Neural cell (in vitro differentiated cells): ENCODE measurements around the gene UHMK1. TPM values are rescaled to one million over a fixed set of nuclear protein-coding genes. Genes with fewer than 3 reads are reported as not detected.
"Not testable (repeated sequence)": the region's sequence is repeated elsewhere in the genome, so short reads cannot be mapped to it uniquely, and the experiment has no call there.

Source experiments
- H2AFZ ChIP-seq: fragments of 200-600, 300-800 bp; sonication (generic), shearing (Covaris generic); 2 replicates; pipeline ENCODE4 v1.6.0; 2014; ENCODE audit warnings: low read depth, mild to moderate bottlenecking, antibody characterized with exemption, low read length, moderate library complexity
- H3F3A ChIP-seq: fragments of 200-600 bp; shearing (Covaris generic); 2 replicates; pipeline ENCODE4 v1.6.1; 2016; ENCODE audit warnings: mild to moderate bottlenecking, moderate library complexity, mixed read lengths, antibody characterized with exemption, low read length; ENCODE audit not compliant: insufficient read depth, poor library complexity, severe bottlenecking
- H3K27ac ChIP-seq: fragments of 200-600, 300-800 bp; sonication (generic), shearing (Covaris generic); 2 replicates; pipeline ENCODE4 v1.5.1; 2014; ENCODE audit warnings: mild to moderate bottlenecking, low read length, moderate library complexity
- H3K27me3 ChIP-seq: fragments of 300-800, 200-600 bp; sonication (generic), shearing (Covaris generic); 2 replicates; pipeline ENCODE4 v1.6.0; 2014; ENCODE audit warnings: mild to moderate bottlenecking, low read depth, low read length, moderate library complexity; ENCODE audit not compliant: insufficient read depth
- H3K36me3 ChIP-seq: fragments of 300-800, 200-600 bp; sonication (generic), shearing (Covaris generic); 2 replicates; pipeline ENCODE4 v1.5.1; 2014; ENCODE audit warnings: mild to moderate bottlenecking, antibody characterized with exemption, low read length, moderate library complexity; ENCODE audit not compliant: insufficient read depth
- H3K4me2 ChIP-seq: fragments of 300-800, 200-600 bp; sonication (generic), shearing (Covaris generic); 2 replicates; pipeline ENCODE4 v1.6.0; 2014; ENCODE audit warnings: mild to moderate bottlenecking, low read length
- H3K4me3 ChIP-seq: fragments of 300-800, 200-600 bp; sonication (generic), shearing (Covaris generic); 2 replicates; pipeline ENCODE4 v1.5.1; 2014; ENCODE audit warnings: mild to moderate bottlenecking, low read length, moderate library complexity
- H3K79me2 ChIP-seq: fragments of 200-600 bp; shearing (Covaris generic); replicated peaks from 2 replicates; pipeline ENCODE4 v1.6.0; 2014; ENCODE audit warnings: mild to moderate bottlenecking, low read length, moderate library complexity; ENCODE audit not compliant: insufficient read depth
- H3K9ac ChIP-seq: fragments of 300-800, 200-600 bp; sonication (generic), shearing (Covaris generic); 2 replicates; pipeline ENCODE4 v1.6.1; 2016; ENCODE audit warnings: mild to moderate bottlenecking, low read length, mixed read lengths
- H3K9me2 ChIP-seq: fragments of 200-600 bp; shearing (Covaris generic); 2 replicates; pipeline ENCODE4 v1.6.1; 2016; ENCODE audit warnings: mild to moderate bottlenecking, low read length, mixed read lengths; ENCODE audit not compliant: insufficient read depth
- H3K9me3 ChIP-seq: fragments of 200-600, 300-800 bp; sonication (generic), shearing (Covaris generic); 2 replicates; pipeline ENCODE4 v1.6.1; 2016; ENCODE audit warnings: mild to moderate bottlenecking, mixed run types, low read length, moderate library complexity, mixed read lengths
- H4K20me1 ChIP-seq: fragments of 200-600 bp; shearing (Covaris generic); 2 replicates; pipeline ENCODE4 v1.6.1; 2016; ENCODE audit warnings: mild to moderate bottlenecking, mixed run types; ENCODE audit not compliant: insufficient read depth
- CTCF ChIP-seq: fragments of 450-650 bp; IDR thresholded peaks from 2 replicates; pipeline ENCODE4 v1.5.1; 2014; ENCODE audit warnings: antibody characterized with exemption, mild to moderate bottlenecking, moderate library complexity; ENCODE audit not compliant: poor library complexity, severe bottlenecking
- EP300 ChIP-seq: fragments of 450-650 bp; conservative IDR thresholded peaks from 2 replicates; pipeline ENCODE4 v1.6.1; 2014; ENCODE audit warnings: antibody characterized with exemption, mild to moderate bottlenecking, moderate library complexity; ENCODE audit not compliant: poor library complexity, severe bottlenecking
- EZH2 ChIP-seq: fragments of 200-600, 300-800 bp; shearing (Covaris generic), sonication (generic); IDR thresholded peaks from 2 replicates; pipeline ENCODE4 v1.6.1; 2014; ENCODE audit warnings: antibody characterized with exemption, low read length, borderline replicate concordance, mild to moderate bottlenecking; ENCODE audit not compliant: insufficient read depth, poor library complexity, severe bottlenecking
- MXI1 ChIP-seq: fragments of 450-650 bp; conservative IDR thresholded peaks from 2 replicates; pipeline ENCODE4 v1.6.1; 2014; ENCODE audit warnings: antibody characterized with exemption, mild to moderate bottlenecking; ENCODE audit not compliant: poor library complexity, severe bottlenecking
- POLR2AphosphoS5 ChIP-seq: IDR thresholded peaks from 2 replicates; pipeline ENCODE4 v1.6.1; 2012
- RAD21 ChIP-seq: fragments of 450-650 bp; conservative IDR thresholded peaks from 2 replicates; pipeline ENCODE4 v1.6.1; 2014; ENCODE audit warnings: antibody characterized with exemption, mild to moderate bottlenecking, moderate library complexity
- REST ChIP-seq: IDR thresholded peaks from 2 replicates; pipeline ENCODE4 v1.6.1; 2012; ENCODE audit warnings: borderline replicate concordance
- SMC3 ChIP-seq: fragments of 450-650 bp; conservative IDR thresholded peaks from 2 replicates; pipeline ENCODE4 v1.6.1; 2014; ENCODE audit warnings: antibody characterized with exemption, mild to moderate bottlenecking, moderate library complexity; ENCODE audit not compliant: poor library complexity
- TAF1 ChIP-seq: IDR thresholded peaks from 2 replicates; pipeline ENCODE4 v1.6.1; 2012; ENCODE audit warnings: low read depth
- polyA plus RNA-seq: library from polyadenylated mRNA; depleted of rRNA; stranded (reverse); fragments of >200 nt; gene quantifications from 2 replicates; pipeline ENCODE4 v1.2.3, GENCODE V29; 2014

The UHMK1 gene
- polyA plus RNA-seq, 1 donor from 2014 or later = 22.2 TPM

- H3K4me2 ChIP-seq = no peak overlapping the region
- no peaks in the 10 kb centered on the region for H3K79me2 ChIP-seq
- H3F3A ChIP-seq = no peaks in the 10 kb centered on the region
- H3K9ac ChIP-seq = no peak overlapping the region
- H2AFZ ChIP-seq = no peak overlapping the region
- no peaks in the 10 kb centered on the region for H3K9me2 ChIP-seq
- no peak overlapping the region for H3K4me3 ChIP-seq
- TF ChIP-seq EP300 = no peak
- no peak for TF ChIP-seq RAD21
- no peak for TF ChIP-seq CTCF
- no peak for TF ChIP-seq REST
- TF ChIP-seq EZH2 = no peak
- H3K9me3 ChIP-seq = no peaks in the 10 kb centered on the region
- no peaks in the 10 kb centered on the region for H4K20me1 ChIP-seq
- no peak overlapping the region for H3K27ac ChIP-seq
- H3K36me3 ChIP-seq = no peaks in the 10 kb centered on the region
- H3K27me3 ChIP-seq = peaks cover 4% of the 10 kb centered on the region
These were observed 10.4 kb upstream of the UHMK1 start for GRCh38 chr1:162487241-162487640.

- peaks cover 4% of the 10 kb centered on the region for H3K27me3 ChIP-seq
- H3K9me2 ChIP-seq = no peaks in the 10 kb centered on the region
- TF ChIP-seq CTCF (no peak), SMC3 (no peak), POLR2AphosphoS5 (no peak), EP300 (no peak), REST (no peak), RAD21 (no peak), EZH2 (no peak), TAF1 (no peak), MXI1 (no peak)
- no peak overlapping the region for H3K4me3 ChIP-seq
- no peak overlapping the region for H3K4me2 ChIP-seq
- H3K36me3 ChIP-seq = no peaks in the 10 kb centered on the region
- H3K9ac ChIP-seq = no peak overlapping the region
- no peaks in the 10 kb centered on the region for H3K9me3 ChIP-seq
- no peaks in the 10 kb centered on the region for H3F3A ChIP-seq
- H4K20me1 ChIP-seq = no peaks in the 10 kb centered on the region
- no peak overlapping the region for H2AFZ ChIP-seq
- no peaks in the 10 kb centered on the region for H3K79me2 ChIP-seq
- no peak overlapping the region for H3K27ac ChIP-seq
These were observed 9.4 kb upstream of the UHMK1 start for GRCh38 chr1:162488219-162488618.

GRCh38 chr1:162495531-162496233 lies 1.9 kb upstream of the UHMK1 start:
- H3K36me3 ChIP-seq, H3K9ac ChIP-seq, H3K9me3 ChIP-seq, H3K4me3 ChIP-seq, H3K27ac ChIP-seq, H4K20me1 ChIP-seq, H3K4me2 ChIP-seq, H3F3A ChIP-seq, H3K9me2 ChIP-seq, H2AFZ ChIP-seq, H3K27me3 ChIP-seq: not testable (repeated sequence)
- peaks cover 31% of the 10 kb centered on the region for H3K79me2 ChIP-seq
